Kidney tubule cell (primary cell): ENCODE data around the gene GUCY2C.
A peak's percentile ranks its signal among the peaks of the same experiment; 100 is the strongest.
"Not testable (repeated sequence)": the region's sequence is repeated elsewhere in the genome, so short reads cannot be mapped to it uniquely, and the experiment has no call there.

Experiments
- DNase-seq: peaks from one replicate; pipeline ENCODE4 v3.0.0-alpha.2; 2018; ENCODE audit warnings: low spot score

Gene GUCY2C

GRCh38 chr12:14696265-14696741, at the start of gene GUCY2C:
TSS of gene GUCY2C (minus strand) at chr12:14696599. CDS start at chr12:14696448, 151 bp downstream.
- no peak for DNase-seq

- DNase-seq, result no peak
These were observed 46.7 kb upstream of the GUCY2C start for GRCh38 chr12:14743061-14743460.

GRCh38 chr12:14741942-14742341, 45.5 kb upstream of the GUCY2C start:
- DNase-seq, result no peak

- peak; percentile 53 for DNase-seq
These were observed 44.8 kb upstream of the GUCY2C start for GRCh38 chr12:14741153-14741552.

GRCh38 chr12:14736441-14736840, 40.0 kb upstream of the GUCY2C start:
- DNase-seq, result not testable (repeated sequence)

GRCh38 chr12:14731821-14732220, 35.4 kb upstream of the GUCY2C start:
- DNase-seq, result no peak

GRCh38 chr12:14729586-14729985, 33.2 kb upstream of the GUCY2C start:
- DNase-seq, result no peak

GRCh38 chr12:14723763-14724162, 27.4 kb upstream of the GUCY2C start:
- DNase-seq, result peak; percentile 50

GRCh38 chr12:14716848-14717444, 20.5 kb upstream of the GUCY2C start:
- peak; percentile 48 for DNase-seq

- DNase-seq, result no peak
These were observed 18.0 kb upstream of the GUCY2C start for GRCh38 chr12:14714437-14714836.

GRCh38 chr12:14710632-14711320, 14.4 kb upstream of the GUCY2C start:
- no peak for DNase-seq

- no peak for DNase-seq
These were observed 5.6 kb upstream of the GUCY2C start for GRCh38 chr12:14701809-14702568.

GRCh38 chr12:14700935-14701334, 4.5 kb upstream of the GUCY2C start:
- DNase-seq, result no peak

- DNase-seq, result no peak
These were observed 3.5 kb upstream of the GUCY2C start for GRCh38 chr12:14699923-14700322.

GRCh38 chr12:14698555-14698954, 2.2 kb upstream of the GUCY2C start:
- no peak for DNase-seq

GRCh38 chr12:14695715-14696141, 671 bp downstream of the GUCY2C start:
- DNase-seq, result no peak

- no peak for DNase-seq
These were observed 1.4 kb downstream of the GUCY2C start for GRCh38 chr12:14694970-14695369.

GRCh38 chr12:14694145-14694714, 2.2 kb downstream of the GUCY2C start:
- DNase-seq, result no peak

GRCh38 chr12:14693116-14693515, 3.3 kb downstream of the GUCY2C start:
- no peak for DNase-seq

- DNase-seq, result no peak
These were observed 4.8 kb downstream of the GUCY2C start for GRCh38 chr12:14691560-14691959.

- DNase-seq, result no peak
These were observed 6.4 kb downstream of the GUCY2C start for GRCh38 chr12:14689996-14690395.

- no peak for DNase-seq
These were observed 7.3 kb downstream of the GUCY2C start for GRCh38 chr12:14689144-14689543.

- not testable (repeated sequence) for DNase-seq
These were observed 14.2 kb downstream of the GUCY2C start for GRCh38 chr12:14682231-14682630.
